Measurements from ENCODE around the gene GABRE.

GABRE gene

GRCh38 chrX:151988706-151989299, 14.3 kb upstream of the GABRE start:
- no peaks in the 10 kb centered on the region for H4K20me1 ChIP-seq (ENCODE audit: insufficient read depth, low read length, poor library complexity, severe bottlenecking)
- no peaks in the 10 kb centered on the region for H3K4me1 ChIP-seq (ENCODE audit: insufficient read depth, low read length, poor library complexity, severe bottlenecking)
- H2AFZ ChIP-seq (ENCODE audit: low read length) = no peak overlapping the region
- no peaks in the 10 kb centered on the region for H3K79me2 ChIP-seq (ENCODE audit: insufficient read depth, low read length)
- no peaks in the 10 kb centered on the region for H3K27me3 ChIP-seq (ENCODE audit: insufficient read depth, low read length, poor library complexity, severe bottlenecking)
- no peak overlapping the region for H3K4me3 ChIP-seq (ENCODE audit: low read length, poor library complexity, severe bottlenecking)
- no peaks in the 10 kb centered on the region for H3K36me3 ChIP-seq (ENCODE audit: insufficient read depth, low read length)
- H3F3A ChIP-seq (ENCODE audit: low read depth) = no peaks in the 10 kb centered on the region
- TF ChIP-seq CTCF (conservative IDR thresholded peaks at IDR 0.05; ENCODE audit: low read length) = no peak
- TF ChIP-seq EZH2phosphoT487 (IDR thresholded peaks at IDR 0.05; ENCODE audit: borderline replicate concordance) = no peak
- no peaks in the 10 kb centered on the region for H3K9me3 ChIP-seq (ENCODE audit: insufficient read depth, low read depth, low read length)
- H3K9ac ChIP-seq (ENCODE audit: low read depth, low read length, poor library complexity, severe bottlenecking) = no peak overlapping the region
- no peak overlapping the region for H3K4me2 ChIP-seq (ENCODE audit: low read depth, low read length, poor library complexity, severe bottlenecking)
- H3K9me2 ChIP-seq (replicated peaks; ENCODE audit: low read depth, low read length) = no peaks in the 10 kb centered on the region

GRCh38 chrX:151987108-151987507, 12.6 kb upstream of the GABRE start:
- no peak overlapping the region for H3K4me2 ChIP-seq (ENCODE audit: low read depth, low read length, poor library complexity, severe bottlenecking)

GRCh38 chrX:151985955-151986354, 11.5 kb upstream of the GABRE start:
- Histone ChIP-seq H3K79me2 (ENCODE audit: insufficient read depth, low read length) (no peaks in the 10 kb centered on the region), H3F3A (ENCODE audit: low read depth) (no peaks in the 10 kb centered on the region), H3K9me2 (replicated peaks; ENCODE audit: low read depth, low read length) (no peaks in the 10 kb centered on the region), H3K27me3 (ENCODE audit: insufficient read depth, low read length, poor library complexity, severe bottlenecking) (no peaks in the 10 kb centered on the region), H3K4me2 (ENCODE audit: low read depth, low read length, poor library complexity, severe bottlenecking) (no peak overlapping the region), H2AFZ (ENCODE audit: low read length) (no peak overlapping the region), H4K20me1 (ENCODE audit: insufficient read depth, low read length, poor library complexity, severe bottlenecking) (no peaks in the 10 kb centered on the region), H3K4me1 (ENCODE audit: insufficient read depth, low read length, poor library complexity, severe bottlenecking) (no peaks in the 10 kb centered on the region), H3K9me3 (ENCODE audit: insufficient read depth, low read depth, low read length) (no peaks in the 10 kb centered on the region), H3K9ac (ENCODE audit: low read depth, low read length, poor library complexity, severe bottlenecking) (no peak overlapping the region), H3K36me3 (ENCODE audit: insufficient read depth, low read length) (no peaks in the 10 kb centered on the region), H3K4me3 (ENCODE audit: low read length, poor library complexity, severe bottlenecking) (no peak overlapping the region)
- TF ChIP-seq EZH2phosphoT487 (IDR thresholded peaks at IDR 0.05; ENCODE audit: borderline replicate concordance) = no peak
- no peak for TF ChIP-seq CTCF (conservative IDR thresholded peaks at IDR 0.05; ENCODE audit: low read length)

More at GRCh38 chrX:151987108-151987507, 12.6 kb upstream of the GABRE start:
- TF ChIP-seq CTCF (conservative IDR thresholded peaks at IDR 0.05; ENCODE audit: low read length) = no peak
- TF ChIP-seq EZH2phosphoT487 (IDR thresholded peaks at IDR 0.05; ENCODE audit: borderline replicate concordance) = no peak
- no peaks in the 10 kb centered on the region for H3K4me1 ChIP-seq (ENCODE audit: insufficient read depth, low read length, poor library complexity, severe bottlenecking)
- no peaks in the 10 kb centered on the region for H3F3A ChIP-seq (ENCODE audit: low read depth)
- no peaks in the 10 kb centered on the region for H3K9me2 ChIP-seq (replicated peaks; ENCODE audit: low read depth, low read length)
- no peaks in the 10 kb centered on the region for H4K20me1 ChIP-seq (ENCODE audit: insufficient read depth, low read length, poor library complexity, severe bottlenecking)
- no peaks in the 10 kb centered on the region for H3K36me3 ChIP-seq (ENCODE audit: insufficient read depth, low read length)
- no peaks in the 10 kb centered on the region for H3K79me2 ChIP-seq (ENCODE audit: insufficient read depth, low read length)
- no peak overlapping the region for H3K9ac ChIP-seq (ENCODE audit: low read depth, low read length, poor library complexity, severe bottlenecking)
- no peaks in the 10 kb centered on the region for H3K27me3 ChIP-seq (ENCODE audit: insufficient read depth, low read length, poor library complexity, severe bottlenecking)
- no peaks in the 10 kb centered on the region for H3K9me3 ChIP-seq (ENCODE audit: insufficient read depth, low read depth, low read length)
- no peak overlapping the region for H2AFZ ChIP-seq (ENCODE audit: low read length)
- H3K4me3 ChIP-seq (ENCODE audit: low read length, poor library complexity, severe bottlenecking) = no peak overlapping the region
